Measurements from ENCODE around the gene SLC1A2.

SLC1A2 gene

GRCh38 chr11:35293699-35294098 lies 125.7 kb downstream of the SLC1A2 start:
- DNase-seq: no peak

- no peak for DNase-seq
These were observed 126.3 kb downstream of the SLC1A2 start for GRCh38 chr11:35293035-35293434.

GRCh38 chr11:35292279-35292678 lies 127.1 kb downstream of the SLC1A2 start:
- peak; percentile 62 for DNase-seq

- DNase-seq: no peak
These were observed 128.5 kb downstream of the SLC1A2 start for GRCh38 chr11:35290876-35291275.

- no peak for DNase-seq
These were observed 129.5 kb downstream of the SLC1A2 start for GRCh38 chr11:35289821-35290220.

GRCh38 chr11:35288817-35289541 lies 130.4 kb downstream of the SLC1A2 start:
- DNase-seq: no peak

GRCh38 chr11:35288309-35288708 lies 131.0 kb downstream of the SLC1A2 start:
- no peak for DNase-seq

GRCh38 chr11:35287344-35287890 lies 131.9 kb downstream of the SLC1A2 start:
- DNase-seq: no peak

GRCh38 chr11:35286126-35286525 lies 133.2 kb downstream of the SLC1A2 start:
- DNase-seq: no peak

GRCh38 chr11:35285471-35285870 lies 133.9 kb downstream of the SLC1A2 start:
- DNase-seq: no peak

- no peak for DNase-seq
These were observed 137.0 kb downstream of the SLC1A2 start for GRCh38 chr11:35282221-35282882.

GRCh38 chr11:35281169-35281688 lies 138.1 kb downstream of the SLC1A2 start:
- DNase-seq: no peak

- no peak for DNase-seq
These were observed 138.6 kb downstream of the SLC1A2 start for GRCh38 chr11:35280727-35281126.

GRCh38 chr11:35277827-35278226 lies 141.5 kb downstream of the SLC1A2 start:
- peak; percentile 56 for DNase-seq

GRCh38 chr11:35276396-35277145 lies 142.8 kb downstream of the SLC1A2 start:
- peak; percentile 40 for DNase-seq

GRCh38 chr11:35275786-35276170 lies 143.6 kb downstream of the SLC1A2 start:
- no peak for DNase-seq

- DNase-seq: peak; percentile 89
These were observed 144.2 kb downstream of the SLC1A2 start for GRCh38 chr11:35274909-35275785.

GRCh38 chr11:35272391-35272902 lies 146.9 kb downstream of the SLC1A2 start:
- no peak for DNase-seq

- no peak for DNase-seq
These were observed 148.3 kb downstream of the SLC1A2 start for GRCh38 chr11:35271031-35271430.

- DNase-seq: no peak
These were observed 149.0 kb downstream of the SLC1A2 start for GRCh38 chr11:35270342-35270741.

- no peak for DNase-seq
These were observed 151.9 kb downstream of the SLC1A2 start for GRCh38 chr11:35267504-35267903.
